Neural cell (in vitro differentiated cells): ENCODE measurements around the gene STS. TPM values are rescaled to one million over a fixed set of nuclear protein-coding genes. Genes with fewer than 3 reads are reported as not detected.

ENCODE experiments used
- H2AFZ ChIP-seq: fragments of 200-600, 300-800 bp; sonication (generic), shearing (Covaris generic); 2 replicates; pipeline ENCODE4 v1.6.0; 2014; ENCODE audit warnings: low read depth, mild to moderate bottlenecking, antibody characterized with exemption, low read length, moderate library complexity
- H3F3A ChIP-seq: fragments of 200-600 bp; shearing (Covaris generic); 2 replicates; pipeline ENCODE4 v1.6.1; 2016; ENCODE audit warnings: mild to moderate bottlenecking, moderate library complexity, mixed read lengths, antibody characterized with exemption, low read length; ENCODE audit not compliant: insufficient read depth, poor library complexity, severe bottlenecking
- H3K27ac ChIP-seq: fragments of 200-600, 300-800 bp; sonication (generic), shearing (Covaris generic); 2 replicates; pipeline ENCODE4 v1.5.1; 2014; ENCODE audit warnings: mild to moderate bottlenecking, low read length, moderate library complexity
- H3K27me3 ChIP-seq: fragments of 300-800, 200-600 bp; sonication (generic), shearing (Covaris generic); 2 replicates; pipeline ENCODE4 v1.6.0; 2014; ENCODE audit warnings: mild to moderate bottlenecking, low read depth, low read length, moderate library complexity; ENCODE audit not compliant: insufficient read depth
- H3K36me3 ChIP-seq: fragments of 300-800, 200-600 bp; sonication (generic), shearing (Covaris generic); 2 replicates; pipeline ENCODE4 v1.5.1; 2014; ENCODE audit warnings: mild to moderate bottlenecking, antibody characterized with exemption, low read length, moderate library complexity; ENCODE audit not compliant: insufficient read depth
- H3K4me2 ChIP-seq: fragments of 300-800, 200-600 bp; sonication (generic), shearing (Covaris generic); 2 replicates; pipeline ENCODE4 v1.6.0; 2014; ENCODE audit warnings: mild to moderate bottlenecking, low read length
- H3K4me3 ChIP-seq: fragments of 300-800, 200-600 bp; sonication (generic), shearing (Covaris generic); 2 replicates; pipeline ENCODE4 v1.5.1; 2014; ENCODE audit warnings: mild to moderate bottlenecking, low read length, moderate library complexity
- H3K79me2 ChIP-seq: fragments of 200-600 bp; shearing (Covaris generic); replicated peaks from 2 replicates; pipeline ENCODE4 v1.6.0; 2014; ENCODE audit warnings: mild to moderate bottlenecking, low read length, moderate library complexity; ENCODE audit not compliant: insufficient read depth
- H3K9ac ChIP-seq: fragments of 300-800, 200-600 bp; sonication (generic), shearing (Covaris generic); 2 replicates; pipeline ENCODE4 v1.6.1; 2016; ENCODE audit warnings: mild to moderate bottlenecking, low read length, mixed read lengths
- H3K9me2 ChIP-seq: fragments of 200-600 bp; shearing (Covaris generic); 2 replicates; pipeline ENCODE4 v1.6.1; 2016; ENCODE audit warnings: mild to moderate bottlenecking, low read length, mixed read lengths; ENCODE audit not compliant: insufficient read depth
- H3K9me3 ChIP-seq: fragments of 200-600, 300-800 bp; sonication (generic), shearing (Covaris generic); 2 replicates; pipeline ENCODE4 v1.6.1; 2016; ENCODE audit warnings: mild to moderate bottlenecking, mixed run types, low read length, moderate library complexity, mixed read lengths
- H4K20me1 ChIP-seq: fragments of 200-600 bp; shearing (Covaris generic); 2 replicates; pipeline ENCODE4 v1.6.1; 2016; ENCODE audit warnings: mild to moderate bottlenecking, mixed run types; ENCODE audit not compliant: insufficient read depth
- EP300 ChIP-seq: fragments of 450-650 bp; conservative IDR thresholded peaks from 2 replicates; pipeline ENCODE4 v1.6.1; 2014; ENCODE audit warnings: antibody characterized with exemption, mild to moderate bottlenecking, moderate library complexity; ENCODE audit not compliant: poor library complexity, severe bottlenecking
- EZH2 ChIP-seq: fragments of 200-600, 300-800 bp; shearing (Covaris generic), sonication (generic); IDR thresholded peaks from 2 replicates; pipeline ENCODE4 v1.6.1; 2014; ENCODE audit warnings: antibody characterized with exemption, low read length, borderline replicate concordance, mild to moderate bottlenecking; ENCODE audit not compliant: insufficient read depth, poor library complexity, severe bottlenecking
- MXI1 ChIP-seq: fragments of 450-650 bp; conservative IDR thresholded peaks from 2 replicates; pipeline ENCODE4 v1.6.1; 2014; ENCODE audit warnings: antibody characterized with exemption, mild to moderate bottlenecking; ENCODE audit not compliant: poor library complexity, severe bottlenecking
- POLR2AphosphoS5 ChIP-seq: IDR thresholded peaks from 2 replicates; pipeline ENCODE4 v1.6.1; 2012
- RAD21 ChIP-seq: fragments of 450-650 bp; conservative IDR thresholded peaks from 2 replicates; pipeline ENCODE4 v1.6.1; 2014; ENCODE audit warnings: antibody characterized with exemption, mild to moderate bottlenecking, moderate library complexity
- SMC3 ChIP-seq: fragments of 450-650 bp; conservative IDR thresholded peaks from 2 replicates; pipeline ENCODE4 v1.6.1; 2014; ENCODE audit warnings: antibody characterized with exemption, mild to moderate bottlenecking, moderate library complexity; ENCODE audit not compliant: poor library complexity
- TAF1 ChIP-seq: IDR thresholded peaks from 2 replicates; pipeline ENCODE4 v1.6.1; 2012; ENCODE audit warnings: low read depth
- polyA plus RNA-seq: library from polyadenylated mRNA; depleted of rRNA; stranded (reverse); fragments of >200 nt; gene quantifications from 2 replicates; pipeline ENCODE4 v1.2.3, GENCODE V29; 2014
- TF ChIP-seq, protein P1 (sequence below): IDR thresholded peaks from 2 replicates; pipeline ENCODE4 v1.6.1; 2012; ENCODE audit warnings: borderline replicate concordance
- TF ChIP-seq, protein P2 (sequence below): fragments of 450-650 bp; IDR thresholded peaks from 2 replicates; pipeline ENCODE4 v1.5.1; 2014; ENCODE audit warnings: antibody characterized with exemption, mild to moderate bottlenecking, moderate library complexity; ENCODE audit not compliant: poor library complexity, severe bottlenecking

Gene STS
- polyA plus RNA-seq, 1 donor from 2014 or later = 1.7 TPM

DNA sequence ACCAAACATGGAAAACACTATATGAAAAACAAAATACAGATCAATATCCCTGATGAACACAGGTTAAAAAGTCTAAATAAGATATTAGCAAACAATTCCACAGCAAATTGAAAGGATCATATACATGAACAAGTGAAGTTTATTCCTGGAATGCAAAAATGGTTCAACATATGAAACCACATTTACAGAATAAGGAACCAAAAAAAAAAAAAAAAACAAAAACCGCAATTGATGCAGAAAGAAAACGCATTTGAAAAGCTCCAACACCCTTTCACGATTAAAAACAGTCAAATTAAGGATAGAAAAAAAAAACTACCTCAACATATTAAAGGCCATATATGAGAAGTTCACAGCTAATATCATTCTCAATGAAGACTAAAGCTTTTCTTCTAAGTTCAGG, 45.4 kb upstream of the STS start:
- H4K20me1 ChIP-seq = no peaks in the 10 kb centered on the region
- H3K79me2 ChIP-seq = no peaks in the 10 kb centered on the region
- no peaks in the 10 kb centered on the region for H3F3A ChIP-seq
- H3K9me2 ChIP-seq = no peaks in the 10 kb centered on the region
- H3K27ac ChIP-seq = no peak overlapping the region
- no peak overlapping the region for H3K4me2 ChIP-seq
- TF ChIP-seq POLR2AphosphoS5 = no peak
- TF ChIP-seq SMC3 = no peak
- TF ChIP-seq, protein P1, sequence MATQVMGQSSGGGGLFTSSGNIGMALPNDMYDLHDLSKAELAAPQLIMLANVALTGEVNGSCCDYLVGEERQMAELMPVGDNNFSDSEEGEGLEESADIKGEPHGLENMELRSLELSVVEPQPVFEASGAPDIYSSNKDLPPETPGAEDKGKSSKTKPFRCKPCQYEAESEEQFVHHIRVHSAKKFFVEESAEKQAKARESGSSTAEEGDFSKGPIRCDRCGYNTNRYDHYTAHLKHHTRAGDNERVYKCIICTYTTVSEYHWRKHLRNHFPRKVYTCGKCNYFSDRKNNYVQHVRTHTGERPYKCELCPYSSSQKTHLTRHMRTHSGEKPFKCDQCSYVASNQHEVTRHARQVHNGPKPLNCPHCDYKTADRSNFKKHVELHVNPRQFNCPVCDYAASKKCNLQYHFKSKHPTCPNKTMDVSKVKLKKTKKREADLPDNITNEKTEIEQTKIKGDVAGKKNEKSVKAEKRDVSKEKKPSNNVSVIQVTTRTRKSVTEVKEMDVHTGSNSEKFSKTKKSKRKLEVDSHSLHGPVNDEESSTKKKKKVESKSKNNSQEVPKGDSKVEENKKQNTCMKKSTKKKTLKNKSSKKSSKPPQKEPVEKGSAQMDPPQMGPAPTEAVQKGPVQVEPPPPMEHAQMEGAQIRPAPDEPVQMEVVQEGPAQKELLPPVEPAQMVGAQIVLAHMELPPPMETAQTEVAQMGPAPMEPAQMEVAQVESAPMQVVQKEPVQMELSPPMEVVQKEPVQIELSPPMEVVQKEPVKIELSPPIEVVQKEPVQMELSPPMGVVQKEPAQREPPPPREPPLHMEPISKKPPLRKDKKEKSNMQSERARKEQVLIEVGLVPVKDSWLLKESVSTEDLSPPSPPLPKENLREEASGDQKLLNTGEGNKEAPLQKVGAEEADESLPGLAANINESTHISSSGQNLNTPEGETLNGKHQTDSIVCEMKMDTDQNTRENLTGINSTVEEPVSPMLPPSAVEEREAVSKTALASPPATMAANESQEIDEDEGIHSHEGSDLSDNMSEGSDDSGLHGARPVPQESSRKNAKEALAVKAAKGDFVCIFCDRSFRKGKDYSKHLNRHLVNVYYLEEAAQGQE = no peak
- TF ChIP-seq EZH2 = no peak
- no peak for TF ChIP-seq MXI1
- no peak for TF ChIP-seq RAD21
- no peak for TF ChIP-seq EP300
- TF ChIP-seq, protein P2, sequence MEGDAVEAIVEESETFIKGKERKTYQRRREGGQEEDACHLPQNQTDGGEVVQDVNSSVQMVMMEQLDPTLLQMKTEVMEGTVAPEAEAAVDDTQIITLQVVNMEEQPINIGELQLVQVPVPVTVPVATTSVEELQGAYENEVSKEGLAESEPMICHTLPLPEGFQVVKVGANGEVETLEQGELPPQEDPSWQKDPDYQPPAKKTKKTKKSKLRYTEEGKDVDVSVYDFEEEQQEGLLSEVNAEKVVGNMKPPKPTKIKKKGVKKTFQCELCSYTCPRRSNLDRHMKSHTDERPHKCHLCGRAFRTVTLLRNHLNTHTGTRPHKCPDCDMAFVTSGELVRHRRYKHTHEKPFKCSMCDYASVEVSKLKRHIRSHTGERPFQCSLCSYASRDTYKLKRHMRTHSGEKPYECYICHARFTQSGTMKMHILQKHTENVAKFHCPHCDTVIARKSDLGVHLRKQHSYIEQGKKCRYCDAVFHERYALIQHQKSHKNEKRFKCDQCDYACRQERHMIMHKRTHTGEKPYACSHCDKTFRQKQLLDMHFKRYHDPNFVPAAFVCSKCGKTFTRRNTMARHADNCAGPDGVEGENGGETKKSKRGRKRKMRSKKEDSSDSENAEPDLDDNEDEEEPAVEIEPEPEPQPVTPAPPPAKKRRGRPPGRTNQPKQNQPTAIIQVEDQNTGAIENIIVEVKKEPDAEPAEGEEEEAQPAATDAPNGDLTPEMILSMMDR = no peak
- no peak for TF ChIP-seq TAF1
- H3K36me3 ChIP-seq = no peaks in the 10 kb centered on the region
- H3K9ac ChIP-seq = no peak overlapping the region
- H2AFZ ChIP-seq = no peak overlapping the region
- H3K9me3 ChIP-seq = no peaks in the 10 kb centered on the region
- no peaks in the 10 kb centered on the region for H3K27me3 ChIP-seq
- no peak overlapping the region for H3K4me3 ChIP-seq

DNA sequence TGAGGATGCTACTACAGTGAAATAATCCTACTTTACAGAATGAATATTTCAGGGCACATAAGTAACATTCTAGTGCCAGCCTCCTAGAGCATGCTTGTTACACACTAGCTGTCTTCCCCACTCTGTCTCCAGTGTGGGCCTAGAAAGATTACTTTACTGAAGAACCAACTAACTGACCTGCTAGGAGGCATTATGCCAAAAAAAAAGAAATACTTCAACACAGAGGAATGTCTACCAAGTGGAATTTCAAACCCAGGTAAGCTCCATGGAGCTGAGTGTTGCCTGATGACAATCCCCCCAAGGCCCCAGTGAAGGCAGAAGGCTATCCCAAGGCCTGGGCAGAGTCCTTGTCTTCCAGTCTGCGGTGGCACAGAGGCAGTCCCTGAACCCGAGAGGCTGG, 40.9 kb upstream of the STS start:
- no peaks in the 10 kb centered on the region for H3K79me2 ChIP-seq
- H3K27ac ChIP-seq = no peak overlapping the region
- TF ChIP-seq SMC3 (no peak), EZH2 (no peak), TAF1 (no peak), RAD21 (no peak), POLR2AphosphoS5 (no peak), EP300 (no peak)
- TF ChIP-seq, protein P1 = no peak
- TF ChIP-seq, protein P2 = no peak
- no peaks in the 10 kb centered on the region for H3F3A ChIP-seq
- no peaks in the 10 kb centered on the region for H3K27me3 ChIP-seq
- H4K20me1 ChIP-seq = no peaks in the 10 kb centered on the region
- H3K4me2 ChIP-seq = no peak overlapping the region
- no peak overlapping the region for H2AFZ ChIP-seq
- no peaks in the 10 kb centered on the region for H3K9me3 ChIP-seq
- no peak overlapping the region for H3K9ac ChIP-seq
- no peaks in the 10 kb centered on the region for H3K9me2 ChIP-seq
- no peak overlapping the region for H3K4me3 ChIP-seq
- no peaks in the 10 kb centered on the region for H3K36me3 ChIP-seq
